HG03139 (cell line): ENCODE measurements around the gene KLHL17.
"Not testable (repeated sequence)": the region's sequence is repeated elsewhere in the genome, so short reads cannot be mapped to it uniquely, and the experiment has no call there.

Experiments used
- ATAC-seq: cut with Tn5 transposase; IDR thresholded peaks from one replicate; pipeline ENCODE4 v1.9.1; 2021; ENCODE audit not compliant: unreplicated experiment

Gene KLHL17

DNA sequence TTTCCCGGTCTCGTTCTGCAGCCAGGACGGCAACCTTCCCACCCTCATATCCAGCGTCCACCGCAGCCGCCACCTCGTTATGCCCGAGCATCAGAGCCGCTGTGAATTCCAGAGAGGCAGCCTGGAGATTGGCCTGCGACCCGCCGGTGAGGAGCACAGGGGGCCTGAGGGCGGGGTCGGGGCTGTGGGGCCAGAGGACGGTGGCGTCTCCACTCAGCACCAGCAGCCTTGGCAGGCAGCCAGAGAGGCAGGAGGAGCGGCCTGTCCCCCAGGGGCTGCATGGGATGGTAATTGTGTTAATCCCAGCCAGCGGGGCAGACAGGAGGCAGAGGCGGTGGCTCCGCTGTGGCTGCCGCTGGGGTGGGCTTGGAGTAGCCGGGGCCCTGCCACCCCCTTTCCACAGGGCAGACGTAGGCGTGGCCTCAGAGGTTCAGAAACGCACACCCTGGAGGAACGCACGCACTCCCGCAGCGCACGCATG is 24.6 kb upstream of the KLHL17 start:
- no peak for ATAC-seq

DNA sequence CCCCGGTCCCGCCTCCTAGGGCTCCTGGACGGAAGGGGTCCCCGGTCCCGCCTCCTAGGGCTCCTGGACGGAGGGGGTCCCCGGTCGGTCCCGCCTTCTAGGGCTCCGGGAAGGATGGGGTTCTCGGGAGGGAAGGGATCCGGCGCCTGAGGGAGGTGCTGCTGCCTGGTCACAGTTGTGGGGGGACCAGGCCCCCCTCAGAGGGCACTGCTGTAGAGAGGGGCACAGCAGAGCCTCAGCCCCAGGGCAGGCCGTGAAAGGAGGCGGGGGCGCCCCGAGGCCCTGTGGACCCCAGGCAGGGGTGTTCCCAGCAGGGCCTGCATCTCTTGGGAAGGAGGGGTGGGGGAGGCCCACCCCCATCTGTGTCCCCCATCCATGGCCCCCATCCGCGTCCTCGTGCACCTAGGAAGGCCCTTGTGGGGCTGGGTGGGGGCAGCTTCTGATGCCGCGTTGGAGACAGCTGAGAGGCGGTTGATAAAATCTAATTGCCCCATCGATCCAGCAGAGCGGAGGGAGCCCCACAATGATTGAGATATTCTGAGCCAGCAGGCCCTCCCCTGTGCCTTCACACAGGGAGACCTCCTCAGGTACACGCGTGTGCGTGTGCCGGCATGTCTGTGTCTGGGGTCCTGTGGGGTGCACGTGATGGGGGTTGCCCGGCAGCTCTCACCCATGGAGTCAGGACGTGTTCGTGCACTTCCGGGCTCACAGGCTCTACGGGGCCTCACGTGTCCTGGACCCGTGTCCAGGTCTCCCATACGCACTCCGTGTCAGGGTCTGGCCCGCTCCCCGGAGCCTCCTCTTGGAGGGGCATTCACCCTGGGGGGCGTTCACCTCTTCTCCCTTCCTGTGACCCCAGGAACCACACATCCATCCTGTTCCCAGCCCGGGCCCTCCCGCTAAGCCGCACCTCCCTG is 23.8 kb upstream of the KLHL17 start:
- ATAC-seq, result no peak

GRCh38 chr1:937521-937920 is 22.9 kb upstream of the KLHL17 start:
- ATAC-seq, result no peak

DNA sequence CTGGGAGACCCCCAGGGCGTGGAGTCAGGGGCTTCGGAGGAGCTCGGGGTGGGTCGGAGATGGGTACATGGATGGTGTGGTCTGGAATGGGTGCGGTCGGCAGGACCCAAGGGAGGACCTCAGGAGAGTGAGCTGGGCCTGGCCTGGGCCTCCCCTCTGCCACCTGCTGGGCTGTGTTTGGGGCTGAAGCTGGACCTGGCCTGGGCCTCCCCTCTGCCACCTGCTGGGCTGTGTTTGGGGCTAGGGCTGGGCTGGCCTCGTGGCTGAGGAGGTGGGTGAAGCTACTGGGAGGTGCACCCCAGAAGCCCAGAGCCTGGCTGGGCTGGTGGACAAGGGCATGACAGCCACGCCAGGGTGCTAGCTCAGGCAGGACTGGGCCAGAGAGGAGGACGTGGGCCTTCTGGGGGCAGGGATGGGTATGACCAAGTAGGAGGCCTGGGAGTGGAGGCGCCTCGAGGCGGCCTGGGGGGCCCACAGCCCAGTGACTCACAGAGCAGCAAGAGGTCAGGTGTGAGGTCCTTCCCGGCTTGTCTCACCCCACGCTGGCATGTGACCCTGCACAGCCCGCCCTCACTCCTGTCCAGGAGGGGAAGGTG is 22.2 kb upstream of the KLHL17 start:
- no peak for ATAC-seq

- no peak for ATAC-seq
Observed at GRCh38 chr1:938711-939489, 21.5 kb upstream of the KLHL17 start.

DNA sequence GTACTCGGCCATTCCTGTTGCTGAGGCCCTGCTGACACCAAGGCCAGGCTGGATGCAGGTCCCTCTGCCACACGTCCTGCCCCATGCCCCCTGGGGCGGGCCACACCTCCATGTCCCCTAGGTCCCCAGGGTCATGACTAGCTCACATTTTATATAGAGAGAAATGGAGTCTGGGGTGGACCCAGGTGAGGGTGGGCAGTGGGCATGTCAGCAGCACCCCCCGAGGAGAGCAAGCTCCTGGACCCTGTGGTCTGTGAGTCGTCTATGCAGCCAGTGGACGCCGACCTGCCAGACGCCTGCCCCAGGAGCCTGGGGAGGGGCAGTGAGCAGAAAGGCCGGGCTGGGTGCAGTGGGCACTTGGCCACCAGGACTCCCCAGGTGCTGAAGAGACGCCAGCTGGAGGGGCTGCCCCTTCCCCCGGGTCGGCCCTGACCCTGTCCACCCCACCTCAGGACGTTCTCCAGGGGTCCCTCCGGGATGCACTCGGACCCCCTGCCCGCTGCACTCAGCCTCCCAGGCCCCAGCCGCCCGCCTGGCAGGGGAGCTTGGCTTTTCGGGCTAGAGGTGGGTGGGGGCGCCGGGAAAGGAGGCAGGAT is 20.8 kb upstream of the KLHL17 start:
- no peak for ATAC-seq

DNA sequence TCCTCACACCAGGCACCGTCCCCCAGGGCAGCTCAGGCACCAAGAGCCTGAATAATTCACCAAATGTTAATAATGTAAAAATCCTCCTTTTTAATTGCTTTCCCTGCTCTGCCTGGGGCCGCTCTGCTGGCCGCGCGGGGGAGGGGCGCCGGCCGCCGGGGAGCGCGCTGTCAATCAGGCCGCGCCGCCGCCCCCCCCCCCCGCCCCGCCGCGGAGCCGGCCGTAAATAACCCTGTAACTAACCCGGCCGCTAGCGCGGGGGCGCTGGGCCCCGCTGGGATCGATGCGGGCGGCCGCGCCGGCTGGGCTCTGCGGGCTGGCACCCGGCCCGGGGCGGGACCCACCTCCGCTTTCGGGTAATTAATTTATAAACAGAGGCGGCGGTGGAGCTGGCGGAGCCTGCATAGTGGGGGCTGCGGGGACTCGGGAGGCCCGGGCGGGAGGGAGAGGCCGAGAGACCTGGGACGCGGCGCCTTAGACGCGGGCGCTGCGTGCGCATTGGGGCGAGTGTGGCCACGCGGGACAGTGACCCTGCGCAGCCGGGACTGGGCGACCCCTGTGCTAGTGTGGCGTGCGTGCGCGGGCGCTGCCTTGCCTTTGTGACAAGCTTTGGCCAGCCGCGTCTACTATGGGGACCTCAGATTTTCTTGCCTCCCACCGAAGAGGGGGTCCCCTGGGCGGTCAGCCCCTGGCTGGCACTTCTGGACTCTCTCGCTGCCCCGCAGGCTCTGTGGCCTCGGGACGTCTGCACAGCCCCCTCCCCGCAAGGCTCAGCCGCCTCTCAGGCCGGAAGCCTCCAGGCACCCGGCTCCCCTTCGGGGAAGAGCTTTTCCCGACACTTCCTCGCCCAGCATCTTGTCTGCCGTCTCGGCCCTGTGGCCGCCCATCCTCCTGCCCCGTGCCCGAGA is 20.0 kb upstream of the KLHL17 start:
- ATAC-seq, result no peak

DNA sequence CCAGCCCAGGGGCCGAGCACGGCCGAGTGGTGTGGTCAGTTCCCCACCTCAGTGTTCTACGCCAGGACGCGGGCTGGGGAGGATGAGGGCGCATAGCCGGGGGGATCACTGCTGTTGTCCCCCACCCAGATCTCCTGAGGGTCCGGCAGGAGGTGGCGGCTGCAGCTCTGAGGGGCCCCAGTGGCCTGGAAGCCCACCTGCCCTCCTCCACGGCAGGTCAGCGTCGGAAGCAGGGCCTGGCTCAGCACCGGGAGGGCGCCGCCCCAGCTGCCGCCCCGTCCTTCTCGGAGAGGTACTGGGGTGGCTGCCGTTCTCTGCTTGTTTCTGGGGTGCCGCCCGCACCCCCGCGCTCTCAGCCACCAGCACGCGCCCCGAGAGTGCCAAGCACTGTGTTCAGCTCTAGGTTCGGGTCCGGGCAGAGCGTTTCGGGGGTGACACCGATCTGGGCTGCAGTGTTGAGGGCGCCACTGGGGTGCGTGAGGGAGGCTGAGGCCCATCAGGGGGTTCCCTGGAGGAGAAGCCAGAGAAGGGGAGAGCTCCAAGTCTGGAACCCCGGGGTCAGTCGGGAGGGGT is 19.3 kb upstream of the KLHL17 start:
- no peak for ATAC-seq

GRCh38 chr1:941588-942383 is 18.6 kb upstream of the KLHL17 start:
- ATAC-seq, result no peak

DNA sequence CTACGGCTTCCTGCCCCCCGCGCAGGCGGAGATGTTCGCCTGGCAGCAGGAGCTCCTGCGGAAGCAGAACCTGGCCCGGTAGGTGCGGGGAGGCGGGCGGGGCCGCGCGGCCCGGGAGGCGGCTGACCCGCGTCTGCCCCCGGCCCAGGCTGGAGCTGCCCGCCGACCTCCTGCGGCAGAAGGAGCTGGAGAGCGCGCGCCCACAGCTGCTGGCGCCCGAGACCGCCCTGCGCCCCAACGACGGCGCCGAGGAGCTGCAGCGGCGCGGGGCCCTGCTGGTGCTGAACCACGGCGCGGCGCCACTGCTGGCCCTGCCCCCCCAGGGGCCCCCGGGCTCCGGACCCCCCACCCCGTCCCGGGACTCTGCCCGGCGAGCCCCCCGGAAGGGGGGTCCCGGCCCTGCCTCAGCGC is 18.0 kb upstream of the KLHL17 start:
- no peak for ATAC-seq

DNA sequence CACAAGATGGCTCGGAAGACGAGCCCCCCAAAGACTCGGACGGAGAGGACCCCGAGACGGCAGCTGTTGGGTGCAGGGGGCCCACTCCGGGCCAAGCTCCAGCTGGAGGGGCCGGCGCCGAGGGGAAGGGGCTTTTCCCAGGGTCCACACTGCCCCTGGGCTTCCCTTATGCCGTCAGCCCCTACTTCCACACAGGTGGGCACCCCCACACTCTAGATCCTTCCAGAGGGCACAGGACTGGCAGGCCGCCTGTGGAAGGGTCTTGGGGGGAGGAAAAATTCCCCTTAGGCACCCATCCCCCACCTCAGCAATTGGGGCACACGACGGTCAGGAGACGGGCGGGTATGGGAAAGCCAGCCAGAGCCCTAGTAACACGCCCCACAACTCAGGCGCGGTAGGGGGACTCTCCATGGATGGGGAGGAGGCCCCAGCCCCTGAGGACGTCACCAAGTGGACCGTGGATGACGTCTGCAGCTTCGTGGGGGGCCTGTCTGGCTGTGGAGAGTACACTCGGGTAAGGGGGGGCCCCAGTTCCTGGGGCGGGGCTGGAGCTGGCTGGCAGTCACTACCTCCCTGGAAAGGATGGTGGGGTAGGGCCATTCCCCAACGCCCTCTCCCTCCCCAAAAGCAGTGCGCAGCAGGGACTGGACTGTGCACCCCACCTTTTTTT is 17.4 kb upstream of the KLHL17 start:
- ATAC-seq, result no peak

GRCh38 chr1:943545-944340 is 16.6 kb upstream of the KLHL17 start:
- ATAC-seq, result no peak

- no peak for ATAC-seq
Observed at GRCh38 chr1:944341-945325, 15.8 kb upstream of the KLHL17 start.

GRCh38 chr1:945688-946556 is 14.5 kb upstream of the KLHL17 start:
- ATAC-seq, result no peak

DNA sequence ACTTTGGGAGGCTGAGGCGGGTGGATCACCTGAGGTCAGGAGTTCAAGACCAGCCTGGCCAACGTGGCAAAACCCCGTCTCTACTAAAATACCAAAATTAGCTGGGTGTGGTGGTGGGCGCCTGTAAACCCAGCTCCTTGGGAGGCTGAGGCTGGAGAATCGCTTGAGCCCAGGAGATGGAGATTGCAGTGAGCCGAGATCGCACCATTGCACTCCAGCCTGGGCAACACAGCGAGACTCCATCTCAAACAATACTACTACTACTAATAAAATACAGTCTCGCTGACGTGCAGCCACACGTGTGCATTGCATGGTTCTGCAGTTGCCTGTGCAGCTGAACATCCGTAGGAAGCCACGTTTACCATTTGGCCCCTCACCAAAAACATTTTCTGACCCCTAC is 13.6 kb upstream of the KLHL17 start:
- not testable (repeated sequence) for ATAC-seq

- no peak for ATAC-seq
Observed at GRCh38 chr1:947958-948357, 12.4 kb upstream of the KLHL17 start.
